ENCODE measurements around the gene FBXO38.

The FBXO38 gene

GRCh38 chr5:148446611-148447010 lies 62.9 kb downstream of the FBXO38 start (continued):
- no peak for TF ChIP-seq PRDM2 (tag by site-specific recombination; IDR thresholded peaks at IDR 0.05; ENCODE audit: borderline replicate concordance)
- no peak for TF ChIP-seq SALL2 (tag by site-specific recombination; IDR thresholded peaks at IDR 0.05; ENCODE audit: borderline replicate concordance)
- TF ChIP-seq ZBTB26 (tag by site-specific recombination; optimal IDR thresholded peaks at IDR 0.05), result no peak
- no peak for TF ChIP-seq TCF7L2 (IDR thresholded peaks at IDR 0.05; ENCODE audit: borderline replicate concordance, low read depth, low read length)
- TF ChIP-seq KLF10 (tag by site-specific recombination; IDR thresholded peaks at IDR 0.05), result no peak
- TF ChIP-seq ZSCAN4 (tag by site-specific recombination; IDR thresholded peaks at IDR 0.05), result no peak

- no peaks in the 10 kb centered on the region for H3K9me3 ChIP-seq (ENCODE audit: control insufficient read depth, insufficient read depth, low read depth, low read length)
- H3K4me1 ChIP-seq (ENCODE audit: control insufficient read depth, insufficient read depth, low read length), result no peaks in the 10 kb centered on the region
- ChIA-PET POLR2A (no interaction called here), CTCF (interaction anchor here (1.7 to 2.7 kb wide), 2 partner anchors 9 to 278 kb away, joined by 3 to 10 read pairs; no protein-coding TSS in a partner anchor)
- TF ChIP-seq ZNF544 (tag by site-specific recombination; IDR thresholded peaks at IDR 0.05), result no peak
- no peak for TF ChIP-seq GLIS2 (tag by site-specific recombination; IDR thresholded peaks at IDR 0.05)
- no peak for TF ChIP-seq ZNF146 (tag by site-specific recombination; IDR thresholded peaks at IDR 0.05)
- TF ChIP-seq MYNN (tag by site-specific recombination; IDR thresholded peaks at IDR 0.05; ENCODE audit: borderline replicate concordance), result no peak
- no peak overlapping the region for H3K27ac ChIP-seq (ENCODE audit: extremely low read depth, low read depth, low read length)
- H3K36me3 ChIP-seq (ENCODE audit: control insufficient read depth in 2 of 2, insufficient read depth in 1 of 2, low read length in 2 of 2), result no peaks in the 10 kb centered on the region
- H3K4me3 ChIP-seq (ENCODE audit: low read depth, low read length), result no peak overlapping the region
These were observed 68.9 kb downstream of the FBXO38 start for GRCh38 chr5:148452499-148453193.

- no peak overlapping the region for H3K27ac ChIP-seq (ENCODE audit: extremely low read depth, low read depth, low read length)
- no peaks in the 10 kb centered on the region for H3K9me3 ChIP-seq (ENCODE audit: control insufficient read depth, insufficient read depth, low read depth, low read length)
- H3K4me1 ChIP-seq (ENCODE audit: control insufficient read depth, insufficient read depth, low read length), result no peaks in the 10 kb centered on the region
- H3K4me3 ChIP-seq (ENCODE audit: low read depth, low read length), result no peak overlapping the region
- ChIA-PET POLR2A (no interaction called here), CTCF (interaction anchor here (0.7 to 2.7 kb wide), 3 partner anchors 11 to 635 kb away, joined by 3 to 10 read pairs (median 4); no protein-coding TSS in a partner anchor)
- H3K36me3 ChIP-seq (ENCODE audit: control insufficient read depth in 2 of 2, insufficient read depth in 1 of 2, low read length in 2 of 2), result no peaks in the 10 kb centered on the region
- no peak for TF ChIP-seq ZNF544 (tag by site-specific recombination; IDR thresholded peaks at IDR 0.05)
- TF ChIP-seq ZSCAN4 (tag by site-specific recombination; IDR thresholded peaks at IDR 0.05), result no peak
- TF ChIP-seq ZSCAN30 (tag by site-specific recombination; IDR thresholded peaks at IDR 0.05), result no peak
- no peak for TF ChIP-seq ZFP37 (tag by site-specific recombination; IDR thresholded peaks at IDR 0.05)
These were observed 70.8 kb downstream of the FBXO38 start for GRCh38 chr5:148454576-148454975.
